A673 (cell line): ENCODE measurements around the gene KLK2.

ENCODE experiments used
- EZH2 ChIP-seq: fragments of 200-600 bp; sonication (generic); IDR thresholded peaks from 2 replicates; pipeline ENCODE4 v1.6.1; 2017; ENCODE audit warnings: borderline replicate concordance, low read depth, mild to moderate bottlenecking, mixed read lengths, antibody characterized with exemption, low read length; ENCODE audit not compliant: poor library complexity, severe bottlenecking
- TF ChIP-seq, protein P1 (sequence below): fragments of 300-800, 200-600 bp; sonication (generic); conservative IDR thresholded peaks from 2 replicates; pipeline ENCODE4 v1.5.1; 2017; ENCODE audit warnings: low read depth, mild to moderate bottlenecking, antibody characterized with exemption, low read length, moderate library complexity, mixed read lengths

DNA sequence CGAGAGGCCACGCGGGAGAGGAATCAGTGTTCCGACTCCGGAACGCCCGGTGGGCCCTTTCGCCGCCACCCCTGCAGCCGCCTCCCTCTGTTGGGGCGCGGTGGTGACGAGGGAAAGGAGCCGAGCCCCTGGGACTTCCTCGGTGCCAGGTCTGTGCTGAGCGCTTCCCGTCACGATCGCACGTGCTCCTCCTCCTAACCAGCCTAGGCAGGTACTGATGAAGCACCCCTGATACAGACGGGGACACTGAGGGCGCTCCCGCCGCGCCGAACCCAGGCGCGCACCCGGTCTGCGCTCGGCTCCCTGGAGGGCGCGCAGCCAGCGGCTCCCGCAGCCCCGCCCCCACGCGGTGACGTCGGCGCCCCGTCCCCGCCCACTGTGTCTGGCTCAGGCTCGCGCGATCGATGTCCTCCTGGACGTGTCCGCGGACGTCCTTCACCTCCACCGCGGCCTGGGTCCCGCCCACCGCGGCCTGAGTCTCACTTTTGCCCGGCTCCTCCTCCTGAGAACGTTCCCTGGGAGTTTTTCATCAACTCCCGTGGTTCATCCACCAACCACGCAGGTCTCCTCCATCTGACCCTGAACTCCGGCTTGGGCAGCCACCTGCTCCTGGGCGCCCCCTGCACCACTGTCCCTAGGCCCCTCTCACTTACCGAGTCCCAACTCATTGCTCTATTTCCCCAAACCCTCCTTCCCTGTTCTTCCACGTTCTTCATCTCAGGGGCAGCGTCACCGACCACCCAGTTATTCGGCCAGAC is 37.3 kb upstream of the KLK2 start:
- TF ChIP-seq, protein P1, sequence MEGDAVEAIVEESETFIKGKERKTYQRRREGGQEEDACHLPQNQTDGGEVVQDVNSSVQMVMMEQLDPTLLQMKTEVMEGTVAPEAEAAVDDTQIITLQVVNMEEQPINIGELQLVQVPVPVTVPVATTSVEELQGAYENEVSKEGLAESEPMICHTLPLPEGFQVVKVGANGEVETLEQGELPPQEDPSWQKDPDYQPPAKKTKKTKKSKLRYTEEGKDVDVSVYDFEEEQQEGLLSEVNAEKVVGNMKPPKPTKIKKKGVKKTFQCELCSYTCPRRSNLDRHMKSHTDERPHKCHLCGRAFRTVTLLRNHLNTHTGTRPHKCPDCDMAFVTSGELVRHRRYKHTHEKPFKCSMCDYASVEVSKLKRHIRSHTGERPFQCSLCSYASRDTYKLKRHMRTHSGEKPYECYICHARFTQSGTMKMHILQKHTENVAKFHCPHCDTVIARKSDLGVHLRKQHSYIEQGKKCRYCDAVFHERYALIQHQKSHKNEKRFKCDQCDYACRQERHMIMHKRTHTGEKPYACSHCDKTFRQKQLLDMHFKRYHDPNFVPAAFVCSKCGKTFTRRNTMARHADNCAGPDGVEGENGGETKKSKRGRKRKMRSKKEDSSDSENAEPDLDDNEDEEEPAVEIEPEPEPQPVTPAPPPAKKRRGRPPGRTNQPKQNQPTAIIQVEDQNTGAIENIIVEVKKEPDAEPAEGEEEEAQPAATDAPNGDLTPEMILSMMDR = no peak
- TF ChIP-seq EZH2 = no peak
